IMR-90 (cell line): ENCODE results near the gene TMA7. TPM values are rescaled to one million over a fixed set of nuclear protein-coding genes. Genes with fewer than 3 reads are reported as not detected.

Source experiments
- ATAC-seq: fragments of 200-7000 bp; cut with Tn5 transposase; 2 replicates; pipeline ENCODE4 v1.9.1; 2020; ENCODE audit warnings: low read depth, mild to moderate bottlenecking, moderate library complexity
- BruUV-seq: library from RNA; stranded (reverse); fragments of 400-500 nt; replicated peaks from 2 replicates; lab custom pipeline; 2021; lab: Mats Ljungman, UMichigan
- CTCF ChIA-PET: fragments of 300-600 bp; formaldehyde crosslinking; extraction: SDS; loops from one replicate; lab custom pipeline; 2021; ENCODE audit warnings: antibody characterized with exemption; lab: Yijun Ruan, JAX
- POLR2A ChIA-PET: fragments of 300-600 bp; sonication (Branson Sonifier 250); formaldehyde crosslinking; loops from one replicate; lab custom pipeline; 2022; ENCODE audit warnings: antibody characterized with exemption; ENCODE audit not compliant: unreplicated experiment; lab: Charles Lee
- DNase-seq: peaks from one replicate; pipeline ENCODE4 v3.0.0; 2013
- H2AFZ ChIP-seq: replicated peaks from 2 replicates; pipeline ENCODE3; 2013; ENCODE audit warnings: low read length, mild to moderate bottlenecking; ENCODE audit not compliant: poor library complexity
- H2AK5ac ChIP-seq: 2 replicates; pipeline ENCODE4 v1.6.1; 2013; ENCODE audit warnings: low read depth, low read length, inconsistent platforms
- H2AK9ac ChIP-seq: replicated peaks from 2 replicates; pipeline ENCODE3; 2013; ENCODE audit warnings: mild to moderate bottlenecking, low read depth, low read length, moderate library complexity; ENCODE audit not compliant: poor library complexity
- H2BK120ac ChIP-seq: 2 replicates; pipeline ENCODE4 v1.6.1; 2013; ENCODE audit warnings: low read depth, low read length, inconsistent platforms
- H2BK15ac ChIP-seq: 3 replicates; pipeline ENCODE4 v1.6.1; 2013; ENCODE audit warnings: low read depth, low read length, inconsistent platforms
- H2BK20ac ChIP-seq: 2 replicates; pipeline ENCODE4 v1.6.1; 2013; ENCODE audit warnings: low read depth, mild to moderate bottlenecking, inconsistent platforms, low read length, moderate library complexity
- H2BK5ac ChIP-seq: 2 replicates; pipeline ENCODE4 v1.6.1; 2013; ENCODE audit warnings: mild to moderate bottlenecking, low read depth, low read length, inconsistent platforms; ENCODE audit not compliant: poor library complexity, severe bottlenecking
- H3K14ac ChIP-seq: replicated peaks from 2 replicates; pipeline ENCODE4 v1.6.1; 2013; ENCODE audit warnings: low read depth, low read length, inconsistent platforms
- H3K18ac ChIP-seq: 2 replicates; pipeline ENCODE4 v1.6.1; 2013; ENCODE audit warnings: low read depth, low read length, control low read depth
- H3K23ac ChIP-seq: 2 replicates; pipeline ENCODE4 v1.6.1; 2013; ENCODE audit warnings: low read depth, low read length, inconsistent platforms
- H3K27ac ChIP-seq: 2 replicates; pipeline ENCODE4 v1.5.1; 2013; ENCODE audit warnings: mild to moderate bottlenecking, control low read depth, low read length; ENCODE audit not compliant: insufficient read depth
- H3K27me3 ChIP-seq: 2 replicates; pipeline ENCODE4 v1.6.1; 2013; ENCODE audit warnings: low read length; ENCODE audit not compliant: control insufficient read depth, insufficient read depth
- H3K36me3 ChIP-seq: 2 replicates; pipeline ENCODE4 v1.6.1; 2013; ENCODE audit warnings: low read length, mixed read lengths; ENCODE audit not compliant: control insufficient read depth, insufficient read depth
- H3K4ac ChIP-seq: 2 replicates; pipeline ENCODE4 v1.6.1; 2013; ENCODE audit warnings: low read depth, low read length, inconsistent platforms
- H3K4me1 ChIP-seq: 2 replicates; pipeline ENCODE4 v1.6.1; 2013; ENCODE audit warnings: low read length, mixed read lengths; ENCODE audit not compliant: control insufficient read depth, insufficient read depth
- H3K4me2 ChIP-seq: 2 replicates; pipeline ENCODE4 v1.6.1; 2013; ENCODE audit warnings: low read depth, mild to moderate bottlenecking, control low read depth, low read length, moderate library complexity
- H3K4me3 ChIP-seq: 2 replicates; pipeline ENCODE4 v1.5.1; 2013; ENCODE audit warnings: low read depth, mild to moderate bottlenecking, control low read depth, low read length, moderate library complexity; ENCODE audit not compliant: insufficient read depth
- H3K56ac ChIP-seq: 2 replicates; pipeline ENCODE4 v1.6.1; 2013; ENCODE audit warnings: low read length, inconsistent platforms; ENCODE audit not compliant: insufficient read depth; ENCODE audit errors: extremely low read depth
- H3K79me1 ChIP-seq, 2 experiments: 2 replicates each; pipeline ENCODE4 v1.6.1; 2013; ENCODE audit warnings: low read length in 2 of 2, inconsistent platforms in 1 of 2, low read depth in 1 of 2
- H3K9ac ChIP-seq: 2 replicates; pipeline ENCODE4 v1.6.1; 2013; ENCODE audit warnings: low read depth, low read length, control low read depth
- H3K9me1 ChIP-seq: 2 replicates; pipeline ENCODE4 v1.6.1; 2013; ENCODE audit warnings: low read length, inconsistent platforms; ENCODE audit not compliant: insufficient read depth
- H3K9me3 ChIP-seq: 2 replicates; pipeline ENCODE4 v1.6.1; 2013; ENCODE audit warnings: low read length; ENCODE audit not compliant: control insufficient read depth, insufficient read depth
- H4K20me1 ChIP-seq: 2 replicates; pipeline ENCODE4 v1.6.1; 2013; ENCODE audit warnings: low read length, inconsistent platforms; ENCODE audit not compliant: insufficient read depth
- H4K5ac ChIP-seq: 2 replicates; pipeline ENCODE4 v1.6.1; 2013; ENCODE audit warnings: mild to moderate bottlenecking, low read depth, low read length, control low read depth
- H4K8ac ChIP-seq, 2 experiments: 2 replicates each; pipeline ENCODE4 v1.6.1; 2013; ENCODE audit warnings: low read depth in 2 of 2, low read length in 2 of 2, control low read depth in 1 of 2, inconsistent platforms in 1 of 2
- H4K91ac ChIP-seq: 2 replicates; pipeline ENCODE4 v1.6.1; 2013; ENCODE audit warnings: low read depth, low read length, inconsistent platforms; ENCODE audit not compliant: insufficient read depth
- MAFK ChIP-seq: IDR thresholded peaks from 2 replicates; pipeline ENCODE4 v1.6.1; 2012; ENCODE audit warnings: low read depth, low read length, improper control_type of control experiment
- WGBS, 2 experiments: methylation state at CpG; one replicate each; pipeline versions ENCODE4 v1.1.5 to v1.1.7; 2013; ENCODE audit warnings: missing lambda C conversion rate in 2 of 2; ENCODE audit not compliant: insufficient read length in 1 of 2; ENCODE audit errors: extremely low coverage in 2 of 2; 5-methylcytosine and 5-hydroxymethylcytosine counted together
- dilution Hi-C: fragments of 300-500 bp; cut with HindIII; formaldehyde crosslinking; loops from one replicate; pipeline ENCODE4 v1.14.3; 2018; ENCODE audit warnings: low sequenced_read_pairs; ENCODE audit not compliant: unreplicated experiment
- in situ Hi-C: fragments of 300-500 bp; cut with MboI; formaldehyde crosslinking; loops from 3 replicates; pipeline ENCODE4 v1.14.3; 2019; ENCODE audit warnings: low sequenced_read_pairs, inconsistent platforms, mixed read lengths
- intact Hi-C: fragments of 100-400 bp; cut with micrococcal nuclease; formaldehyde crosslinking; loops from 2 replicates; pipeline ENCODE4 v1.10.0; 2022
- polyA plus RNA-seq, 3 experiments: library from polyadenylated mRNA; depleted of rRNA; stranded (reverse); fragments of >200 nt; gene quantifications; 2 replicates each; pipeline ENCODE4 v1.2.3, GENCODE V29; 2012; ENCODE audit warnings: low replicate concordance in 1 of 3
- total RNA-seq: library from RNA; depleted of rRNA; stranded (reverse); fragments of >200 nt; gene quantifications from 2 replicates; pipeline ENCODE4 v1.2.3, GENCODE V29; 2012

Gene TMA7
- total and polyA plus RNA-seq, 2 of the 4 experiments (the other 2 are of a cell fraction): 81.9 to 240 TPM

- Histone ChIP-seq H3K56ac (no peak overlapping the region), H3K9ac (no peak overlapping the region), H3K9me1 (no peaks in the 10 kb centered on the region), H3K23ac (no peak overlapping the region), H2AK5ac (no peak overlapping the region), H3K9me3 (no peaks in the 10 kb centered on the region), H4K5ac (no peak overlapping the region), H2BK15ac (no peak overlapping the region), H2BK120ac (no peak overlapping the region), H2AK9ac (no peak overlapping the region), H3K79me1 (no peaks in the 10 kb centered on the region), H3K4me3 (no peak overlapping the region), H4K91ac (no peak overlapping the region), H3K27me3 (peaks cover 14% of the 10 kb centered on the region), H3K27ac (no peak overlapping the region), H3K4ac (no peak overlapping the region), H3K36me3 (no peaks in the 10 kb centered on the region), H3K4me1 (no peaks in the 10 kb centered on the region), H3K14ac (no peak overlapping the region), H2BK5ac (no peak overlapping the region), H3K18ac (no peak overlapping the region), H4K8ac (no peak overlapping the region), H3K4me2 (no peak overlapping the region), H2AFZ (no peak overlapping the region), H2BK20ac (no peak overlapping the region), H4K20me1 (no peaks in the 10 kb centered on the region)
- ChIA-PET POLR2A (no interaction called here), CTCF (interaction anchor here (2.0 kb wide), 1 partner anchor 40 kb away, joined by 11 read pairs; no protein-coding TSS in a partner anchor)
- in situ Hi-C loops (no loop called here), dilution Hi-C loops (no loop called here), intact Hi-C loops (no loop called here)
- no peak for DNase-seq
- TF ChIP-seq MAFK: no peak
- 53% methylated on average over 2 of the region's 3 CpGs; no CpG with 5 or more reads in 1 of the 2 experiments for WGBS, 2 experiments
- no TSS peak for BruUV-seq
- ATAC-seq: no peak
Observed at GRCh38 chr3:48395714-48396113, 44.3 kb upstream of the TMA7 start.
